A673 (cell line): ENCODE results near the gene SERP2. TPM values are rescaled to one million over a fixed set of nuclear protein-coding genes. Genes with fewer than 3 reads are reported as not detected.

Experiments used
- BruUV-seq: library from RNA; stranded (reverse); fragments of 400-500 nt; replicated peaks from 2 replicates; lab custom pipeline; 2021; lab: Mats Ljungman, UMichigan
- CTCF ChIA-PET: fragments of 300-600 bp; sonication (Branson Sonifier 250); formaldehyde crosslinking; loops from one replicate; lab custom pipeline; 2022; ENCODE audit warnings: antibody characterized with exemption; lab: Charles Lee
- POLR2A ChIA-PET: fragments of 300-600 bp; sonication (Branson Sonifier 250); formaldehyde crosslinking; loops from one replicate; lab custom pipeline; 2022; ENCODE audit warnings: antibody characterized with exemption; ENCODE audit not compliant: low non-redundant PET; lab: Charles Lee
- DNase-seq: peaks from one replicate; pipeline ENCODE4 v3.0.0-alpha.2; 2015; ENCODE audit warnings: low spot score
- H3K27ac ChIP-seq: fragments of 200-600 bp; sonication (generic); 2 replicates; pipeline ENCODE4 v1.5.1; 2016; ENCODE audit warnings: mixed run types, low read depth, mild to moderate bottlenecking, mixed read lengths, antibody characterized with exemption, low read length; ENCODE audit not compliant: poor library complexity, severe bottlenecking
- H3K27me3 ChIP-seq: fragments of 200-600 bp; sonication (generic); replicated peaks from 2 replicates; pipeline ENCODE4 v1.6.1; 2017; ENCODE audit warnings: mixed run types, low read depth, mild to moderate bottlenecking, mixed read lengths, antibody characterized with exemption, low read length; ENCODE audit not compliant: insufficient read depth, poor library complexity
- H3K36me3 ChIP-seq: fragments of 200-600 bp; sonication (generic); 2 replicates; pipeline ENCODE4 v1.6.1; 2016; ENCODE audit warnings: mixed run types, mild to moderate bottlenecking, mixed read lengths, antibody characterized with exemption, low read length; ENCODE audit not compliant: insufficient read depth, poor library complexity, severe bottlenecking
- H3K4me1 ChIP-seq: fragments of 200-600 bp; sonication (generic); 2 replicates; pipeline ENCODE4 v1.6.1; 2017; ENCODE audit warnings: mixed run types, mild to moderate bottlenecking, mixed read lengths, antibody characterized with exemption, low read length; ENCODE audit not compliant: insufficient read depth, poor library complexity, severe bottlenecking
- H3K4me3 ChIP-seq: fragments of 200-600 bp; sonication (generic); 2 replicates; pipeline ENCODE4 v1.5.1; 2016; ENCODE audit warnings: low read depth, mixed run types, mild to moderate bottlenecking, mixed read lengths, low read length; ENCODE audit not compliant: poor library complexity, severe bottlenecking
- H3K9me3 ChIP-seq: fragments of 200-600 bp; sonication (generic); 2 replicates; pipeline ENCODE4 v1.6.1; 2016; ENCODE audit warnings: mixed run types, low read depth, mild to moderate bottlenecking, mixed read lengths, antibody characterized with exemption, low read length; ENCODE audit not compliant: poor library complexity, severe bottlenecking
- EZH2 ChIP-seq: fragments of 200-600 bp; sonication (generic); IDR thresholded peaks from 2 replicates; pipeline ENCODE4 v1.6.1; 2017; ENCODE audit warnings: borderline replicate concordance, low read depth, mild to moderate bottlenecking, mixed read lengths, antibody characterized with exemption, low read length; ENCODE audit not compliant: poor library complexity, severe bottlenecking
- intact Hi-C: fragments of 100-400 bp; cut with micrococcal nuclease; formaldehyde crosslinking; loops from one replicate; pipeline ENCODE4 v1.10.0; 2022; ENCODE audit not compliant: unreplicated experiment
- total RNA-seq: library from RNA; stranded (reverse); gene quantifications from 2 replicates; pipeline ENCODE4 v1.2.3, GENCODE V29; 2021
- TF ChIP-seq, protein P1 (sequence below): fragments of 300-800, 200-600 bp; sonication (generic); conservative IDR thresholded peaks from 2 replicates; pipeline ENCODE4 v1.5.1; 2017; ENCODE audit warnings: low read depth, mild to moderate bottlenecking, antibody characterized with exemption, low read length, moderate library complexity, mixed read lengths

SERP2 gene
- total RNA-seq, 1 experiment from 2014 or later, result 0.69 TPM

DNA sequence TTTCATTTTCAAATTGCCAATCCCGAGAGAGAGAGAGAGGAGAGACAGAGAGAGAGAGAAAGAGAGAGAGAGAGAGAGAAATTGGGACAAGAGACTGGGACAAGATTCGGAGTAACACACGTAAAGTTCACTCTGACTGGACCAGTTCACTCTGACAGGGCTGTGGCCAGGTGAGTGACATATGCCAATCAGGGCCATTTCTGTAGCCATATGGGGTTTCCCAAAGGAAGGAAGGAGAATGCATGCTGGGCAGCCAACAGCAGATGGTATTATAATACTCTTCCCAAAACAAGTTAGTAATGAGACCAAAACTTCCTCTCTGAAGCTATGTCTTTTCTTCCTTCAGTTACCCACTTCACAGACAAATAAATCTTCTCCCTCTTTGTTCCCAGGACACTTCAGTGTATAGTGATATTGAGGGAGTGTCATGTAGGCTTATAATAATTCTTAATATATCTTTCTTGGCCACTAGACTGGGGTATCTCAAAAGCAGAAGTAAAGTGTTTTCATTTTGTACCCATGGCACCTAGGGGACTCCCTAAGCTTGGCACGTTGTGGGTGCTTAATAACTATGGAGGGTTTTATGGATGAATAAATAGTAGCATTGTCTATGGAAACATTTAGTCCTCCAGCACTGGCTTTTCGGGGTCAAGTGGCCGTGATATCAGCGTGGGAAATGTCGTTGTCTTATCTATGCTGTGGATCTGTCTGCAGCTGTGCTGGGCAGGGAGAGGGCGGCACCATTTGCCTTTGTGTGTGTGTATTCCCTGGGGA lies 51.6 kb downstream of the SERP2 start:
- Histone ChIP-seq H3K4me3 (no peak overlapping the region), H3K4me1 (no peaks in the 10 kb centered on the region), H3K9me3 (no peaks in the 10 kb centered on the region), H3K27ac (no peak overlapping the region), H3K36me3 (no peaks in the 10 kb centered on the region), H3K27me3 (no peaks in the 10 kb centered on the region)
- no peak for TF ChIP-seq EZH2
- TF ChIP-seq, protein P1, sequence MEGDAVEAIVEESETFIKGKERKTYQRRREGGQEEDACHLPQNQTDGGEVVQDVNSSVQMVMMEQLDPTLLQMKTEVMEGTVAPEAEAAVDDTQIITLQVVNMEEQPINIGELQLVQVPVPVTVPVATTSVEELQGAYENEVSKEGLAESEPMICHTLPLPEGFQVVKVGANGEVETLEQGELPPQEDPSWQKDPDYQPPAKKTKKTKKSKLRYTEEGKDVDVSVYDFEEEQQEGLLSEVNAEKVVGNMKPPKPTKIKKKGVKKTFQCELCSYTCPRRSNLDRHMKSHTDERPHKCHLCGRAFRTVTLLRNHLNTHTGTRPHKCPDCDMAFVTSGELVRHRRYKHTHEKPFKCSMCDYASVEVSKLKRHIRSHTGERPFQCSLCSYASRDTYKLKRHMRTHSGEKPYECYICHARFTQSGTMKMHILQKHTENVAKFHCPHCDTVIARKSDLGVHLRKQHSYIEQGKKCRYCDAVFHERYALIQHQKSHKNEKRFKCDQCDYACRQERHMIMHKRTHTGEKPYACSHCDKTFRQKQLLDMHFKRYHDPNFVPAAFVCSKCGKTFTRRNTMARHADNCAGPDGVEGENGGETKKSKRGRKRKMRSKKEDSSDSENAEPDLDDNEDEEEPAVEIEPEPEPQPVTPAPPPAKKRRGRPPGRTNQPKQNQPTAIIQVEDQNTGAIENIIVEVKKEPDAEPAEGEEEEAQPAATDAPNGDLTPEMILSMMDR, result no peak
- ChIA-PET POLR2A (no interaction called here), CTCF (no interaction called here)
- BruUV-seq, result no TSS peak
- intact Hi-C loops, result no loop called here
- no peak for DNase-seq

DNA sequence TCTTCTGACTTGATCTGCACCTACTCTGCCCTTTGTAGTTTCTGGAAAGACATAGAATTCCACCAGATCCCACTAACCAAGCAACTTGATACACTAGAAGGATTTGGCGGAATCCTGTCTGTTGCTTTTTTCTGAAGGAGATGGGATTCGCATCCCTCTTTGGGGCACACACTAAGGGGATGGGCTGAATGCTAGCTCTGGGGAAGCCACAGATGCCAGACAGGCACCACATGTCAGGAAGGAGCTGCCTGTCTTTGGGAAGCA lies 52.1 kb downstream of the SERP2 start:
- ChIA-PET POLR2A (no interaction called here), CTCF (no interaction called here)
- Histone ChIP-seq H3K36me3 (no peaks in the 10 kb centered on the region), H3K27me3 (no peaks in the 10 kb centered on the region), H3K4me1 (no peaks in the 10 kb centered on the region), H3K4me3 (no peak overlapping the region), H3K27ac (no peak overlapping the region), H3K9me3 (no peaks in the 10 kb centered on the region)
- intact Hi-C loops, result no loop called here
- TF ChIP-seq EZH2, result no peak
- TF ChIP-seq, protein P1, result no peak
- no peak for DNase-seq
- no TSS peak for BruUV-seq

- no peak overlapping the region for H3K27ac ChIP-seq
- no peaks in the 10 kb centered on the region for H3K36me3 ChIP-seq
- ChIA-PET CTCF (no interaction called here), POLR2A (interaction anchor here (0.6 kb wide), 1 partner anchor 491 kb away, joined by 3 read pairs; no protein-coding TSS in a partner anchor)
- no peaks in the 10 kb centered on the region for H3K4me1 ChIP-seq
- no peak overlapping the region for H3K4me3 ChIP-seq
- no TSS peak for BruUV-seq
- no peaks in the 10 kb centered on the region for H3K27me3 ChIP-seq
- TF ChIP-seq EZH2, result no peak
- TF ChIP-seq, protein P1, result no peak
- no peak for DNase-seq
- intact Hi-C loops, result no loop called here
- no peaks in the 10 kb centered on the region for H3K9me3 ChIP-seq
Measured at GRCh38 chr13:44426461-44426860, 52.8 kb downstream of the SERP2 start.
